A549 (cell line): ENCODE results near the gene PRAMEF1. TPM values are rescaled to one million over a fixed set of nuclear protein-coding genes. Genes with fewer than 3 reads are reported as not detected.

Experiments used
- ATAC-seq, 2 experiments: fragments of 200-7000 bp in 1 of 2; fragments of >200 bp in 1 of 2; cut with Nextera tagmentation in 1 of 2; cut with Tn5 transposase in 1 of 2; 3 replicates each; pipeline versions ENCODE4 v1.8.0 to v1.9.1; 2018 to 2020; ENCODE audit warnings: mild to moderate bottlenecking in 1 of 2, moderate library complexity in 1 of 2
- CTCF ChIA-PET: fragments of 300-600 bp; sonication (Branson Sonifier 250); formaldehyde crosslinking; extraction: SDS; loops from one replicate; lab custom pipeline; 2021; ENCODE audit warnings: antibody characterized with exemption, inconsistent platforms; lab: Yijun Ruan, JAX
- POLR2A ChIA-PET: fragments of 350-600 bp; formaldehyde crosslinking; extraction: SDS; loops from one replicate; lab custom pipeline; 2021; ENCODE audit warnings: antibody characterized with exemption, inconsistent platforms; lab: Yijun Ruan, JAX
- DNase-seq, 2 experiments: peaks; one replicate each; pipeline versions ENCODE4 v3.0.0 to v3.0.0-alpha.2; 2011 to 2016; ENCODE audit warnings: low read depth in 1 of 2, low spot score in 1 of 2
- FAIRE-seq: peaks from 2 replicates; lab custom pipeline; 2011; peaks lifted over from hg19 to GRCh38; lab: Jason Lieb, UNC
- H3K27ac ChIP-seq, 2 experiments: fragments of >200 bp; sonication (Bioruptor Twin); formaldehyde crosslinking; 3 replicates each; pipeline ENCODE4 v1.5.1; 2016 to 2017
- H3K4me1 ChIP-seq: fragments of >200 bp; sonication (Bioruptor Twin); formaldehyde crosslinking; 3 replicates; pipeline ENCODE4 v1.6.1; 2016
- H3K4me2 ChIP-seq: fragments of >200 bp; sonication (Bioruptor Twin); formaldehyde crosslinking; 3 replicates; pipeline ENCODE4 v1.6.1; 2016
- H3K4me3 ChIP-seq: fragments of >200 bp; sonication (Bioruptor Twin); formaldehyde crosslinking; 3 replicates; pipeline ENCODE4 v1.5.1; 2016
- H3K9me3 ChIP-seq: fragments of >200 bp; sonication (Bioruptor Twin); formaldehyde crosslinking; 3 replicates; pipeline ENCODE4 v1.6.1; 2016
- BHLHE40 ChIP-seq: IDR thresholded peaks from 2 replicates; pipeline ENCODE4 v1.6.1; 2012; ENCODE audit warnings: low read depth, low read length, inconsistent platforms
- CBX8 ChIP-seq: fragments of 200-600 bp; sonication (generic); IDR thresholded peaks from 2 replicates; pipeline ENCODE4 v1.6.1; 2016
- CEBPB ChIP-seq, 2 experiments: fragments of >200 bp in 1 of 2; sonication (Bioruptor Twin) in 1 of 2; formaldehyde crosslinking in 1 of 2; IDR thresholded peaks; 2 replicates each; pipeline ENCODE4 v1.6.1; 2012 to 2016
- CHD2 ChIP-seq: fragments of 150-350 bp; IDR thresholded peaks from 2 replicates; pipeline ENCODE4 v1.6.1; 2014; ENCODE audit warnings: low read length; ENCODE audit not compliant: partially characterized antibody
- EHF ChIP-seq: fragments of 250-450 bp; sonication (Bioruptor Pico); IDR thresholded peaks from 2 replicates; pipeline ENCODE4 v1.5.0; 2020; ENCODE audit warnings: mild to moderate bottlenecking
- EP300 ChIP-seq, 2 experiments: fragments of >200 bp; sonication (Bioruptor Twin); formaldehyde crosslinking; IDR thresholded peaks; 2 replicates in 1 of 2; 3 replicates in 1 of 2; pipeline ENCODE4 v1.6.1; 2016 to 2017
- FOXS1 ChIP-seq: fragments of 250-450 bp; sonication (Bioruptor Pico); IDR thresholded peaks from 2 replicates; pipeline ENCODE4 v1.5.0; 2020; ENCODE audit warnings: mild to moderate bottlenecking, moderate library complexity
- HEYL ChIP-seq: fragments of 250-450 bp; sonication (Bioruptor Pico); IDR thresholded peaks from 2 replicates; pipeline ENCODE4 v1.8.0; 2021; ENCODE audit warnings: mild to moderate bottlenecking, moderate library complexity
- HOXB5 ChIP-seq: fragments of 250-450 bp; sonication (Bioruptor Pico); IDR thresholded peaks from 2 replicates; pipeline ENCODE4 v1.5.0; 2020; ENCODE audit warnings: mild to moderate bottlenecking, moderate library complexity
- JUN ChIP-seq, 2 experiments: fragments of >200 bp; sonication (Bioruptor Twin); formaldehyde crosslinking; IDR thresholded peaks; 2 replicates in 1 of 2; 3 replicates in 1 of 2; pipeline ENCODE4 v1.6.1; 2016 to 2017
- JUNB ChIP-seq: fragments of >200 bp; sonication (Bioruptor Twin); formaldehyde crosslinking; IDR thresholded peaks from 2 replicates; pipeline ENCODE4 v1.6.1; 2016
- MAZ ChIP-seq: fragments of 150-350 bp; IDR thresholded peaks from 2 replicates; pipeline ENCODE4 v1.6.1; 2014; ENCODE audit warnings: antibody characterized with exemption, low read depth, low read length, borderline replicate concordance
- NPAS2 ChIP-seq: fragments of 250-450 bp; sonication (Bioruptor Pico); IDR thresholded peaks from 2 replicates; pipeline ENCODE4 v1.8.0; 2022; ENCODE audit warnings: mild to moderate bottlenecking, moderate library complexity, borderline replicate concordance
- POLR2A ChIP-seq: IDR thresholded peaks from 2 replicates; pipeline ENCODE4 v1.6.1; 2012; ENCODE audit warnings: mild to moderate bottlenecking, low read length
- POLR2AphosphoS2 ChIP-seq: conservative IDR thresholded peaks from 2 replicates; pipeline ENCODE4 v1.6.1; 2012; ENCODE audit warnings: low read length, improper control_type of control experiment, inconsistent platforms
- RAD21 ChIP-seq, 2 experiments: fragments of >200 bp in 1 of 2; sonication (Bioruptor Twin) in 1 of 2; formaldehyde crosslinking in 1 of 2; IDR thresholded peaks in 1 of 2; conservative IDR thresholded peaks in 1 of 2; 2 replicates in 1 of 2; 3 replicates in 1 of 2; pipeline ENCODE4 v1.6.1; 2012 to 2018; ENCODE audit warnings: inconsistent platforms in 1 of 2
- RARB ChIP-seq: fragments of 250-450 bp; sonication (Bioruptor Pico); IDR thresholded peaks from 2 replicates; pipeline ENCODE4 v1.8.0; 2021; ENCODE audit warnings: mild to moderate bottlenecking, moderate library complexity
- RCOR1 ChIP-seq: fragments of 150-350 bp; IDR thresholded peaks from 2 replicates; pipeline ENCODE4 v1.6.1; 2014; ENCODE audit warnings: antibody characterized with exemption, low read length, low read depth
- SREBF2 ChIP-seq: fragments of 450-650 bp; IDR thresholded peaks from 2 replicates; pipeline ENCODE4 v1.6.1; 2014; ENCODE audit warnings: mild to moderate bottlenecking, moderate library complexity
- TFCP2L1 ChIP-seq: fragments of 250-450 bp; sonication (Bioruptor Pico); IDR thresholded peaks from 2 replicates; pipeline ENCODE4 v1.5.0; 2021; ENCODE audit warnings: mild to moderate bottlenecking
- TP53 ChIP-seq: fragments of 250-450 bp; sonication (Bioruptor Pico); IDR thresholded peaks from 2 replicates; pipeline ENCODE4 v1.5.0; 2021; ENCODE audit warnings: mild to moderate bottlenecking, moderate library complexity
- ZSCAN20 ChIP-seq: fragments of 250-450 bp; sonication (Bioruptor Pico); IDR thresholded peaks from 2 replicates; pipeline ENCODE4 v1.8.0; 2022; ENCODE audit warnings: mild to moderate bottlenecking, moderate library complexity
- WGBS: methylation state at CpG from one replicate; pipeline ENCODE4 v1.1.6; 2017; ENCODE audit errors: missing lambda C conversion rate; 5-methylcytosine and 5-hydroxymethylcytosine counted together
- polyA plus RNA-seq, 4 experiments: library from polyadenylated mRNA; depleted of rRNA in 3 of 4; stranded (reverse); fragments of >200 nt; fragmentation: RNase III in 1 of 4; extraction: RNeasy Plus Mini Kit Qiagen cat#74134 plus additional on column Dnase treatment in 1 of 4; gene quantifications; 2 replicates in 3 of 4; 3 replicates in 1 of 4; pipeline ENCODE4 v1.2.3, GENCODE V29; 2011 to 2017
- TF ChIP-seq, protein P1 (sequence below): fragments of 200-600 bp; sonication (generic); IDR thresholded peaks from 2 replicates; pipeline ENCODE4 v1.6.1; 2016; ENCODE audit warnings: antibody characterized with exemption, mild to moderate bottlenecking, moderate library complexity
- TF ChIP-seq, protein P2 (sequence below): IDR thresholded peaks from 2 replicates; pipeline ENCODE4 v1.6.1; 2012; ENCODE audit warnings: low read depth, borderline replicate concordance

Gene PRAMEF1
- polyA plus RNA-seq, 2 of the 4 experiments (the other 2 are of a cell fraction) = not detected

DNA sequence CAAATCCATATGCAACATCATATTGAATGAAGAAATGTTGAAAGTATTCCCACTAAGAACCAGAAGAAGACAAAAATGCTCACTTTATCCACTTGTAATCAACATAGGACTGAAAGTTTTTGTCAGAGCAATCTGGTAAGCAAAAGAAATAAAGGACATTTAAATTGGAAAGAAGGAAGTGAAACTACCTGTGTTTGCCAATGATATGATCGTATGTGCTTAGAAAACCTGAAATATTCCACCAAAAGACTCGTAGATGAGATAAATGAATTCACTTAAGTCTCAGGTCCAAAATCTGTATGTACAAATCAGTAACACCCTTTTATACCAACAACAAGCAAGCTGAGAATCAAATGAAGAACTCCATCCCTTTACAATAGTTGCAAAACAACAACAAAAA lies 8.5 kb downstream of the PRAMEF1 start:
- H3K4me2 ChIP-seq = no peak overlapping the region
- no peak for DNase-seq
- ChIA-PET CTCF (no interaction called here), POLR2A (no interaction called here)
- no peak for ATAC-seq
- no peak overlapping the region for H3K4me3 ChIP-seq
- WGBS = 5% methylated on average over 2 of the region's 2 CpGs
- TF ChIP-seq POLR2A = no peak
- TF ChIP-seq HEYL (CRISPR knock-in tag) = no peak
- no peak for TF ChIP-seq JUNB
- no peak for TF ChIP-seq HOXB5 (CRISPR knock-in tag)
- TF ChIP-seq EHF (CRISPR knock-in tag) = no peak
- no peak for TF ChIP-seq POLR2AphosphoS2
- TF ChIP-seq NPAS2 (CRISPR knock-in tag) = no peak
- no peak for TF ChIP-seq TP53 (CRISPR knock-in tag)
- TF ChIP-seq MAZ = no peak
- TF ChIP-seq, protein P1, sequence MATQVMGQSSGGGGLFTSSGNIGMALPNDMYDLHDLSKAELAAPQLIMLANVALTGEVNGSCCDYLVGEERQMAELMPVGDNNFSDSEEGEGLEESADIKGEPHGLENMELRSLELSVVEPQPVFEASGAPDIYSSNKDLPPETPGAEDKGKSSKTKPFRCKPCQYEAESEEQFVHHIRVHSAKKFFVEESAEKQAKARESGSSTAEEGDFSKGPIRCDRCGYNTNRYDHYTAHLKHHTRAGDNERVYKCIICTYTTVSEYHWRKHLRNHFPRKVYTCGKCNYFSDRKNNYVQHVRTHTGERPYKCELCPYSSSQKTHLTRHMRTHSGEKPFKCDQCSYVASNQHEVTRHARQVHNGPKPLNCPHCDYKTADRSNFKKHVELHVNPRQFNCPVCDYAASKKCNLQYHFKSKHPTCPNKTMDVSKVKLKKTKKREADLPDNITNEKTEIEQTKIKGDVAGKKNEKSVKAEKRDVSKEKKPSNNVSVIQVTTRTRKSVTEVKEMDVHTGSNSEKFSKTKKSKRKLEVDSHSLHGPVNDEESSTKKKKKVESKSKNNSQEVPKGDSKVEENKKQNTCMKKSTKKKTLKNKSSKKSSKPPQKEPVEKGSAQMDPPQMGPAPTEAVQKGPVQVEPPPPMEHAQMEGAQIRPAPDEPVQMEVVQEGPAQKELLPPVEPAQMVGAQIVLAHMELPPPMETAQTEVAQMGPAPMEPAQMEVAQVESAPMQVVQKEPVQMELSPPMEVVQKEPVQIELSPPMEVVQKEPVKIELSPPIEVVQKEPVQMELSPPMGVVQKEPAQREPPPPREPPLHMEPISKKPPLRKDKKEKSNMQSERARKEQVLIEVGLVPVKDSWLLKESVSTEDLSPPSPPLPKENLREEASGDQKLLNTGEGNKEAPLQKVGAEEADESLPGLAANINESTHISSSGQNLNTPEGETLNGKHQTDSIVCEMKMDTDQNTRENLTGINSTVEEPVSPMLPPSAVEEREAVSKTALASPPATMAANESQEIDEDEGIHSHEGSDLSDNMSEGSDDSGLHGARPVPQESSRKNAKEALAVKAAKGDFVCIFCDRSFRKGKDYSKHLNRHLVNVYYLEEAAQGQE = no peak
- no peak for TF ChIP-seq CHD2
- TF ChIP-seq FOXS1 = no peak
- no peak for TF ChIP-seq RARB (CRISPR knock-in tag)
- no peak for TF ChIP-seq RCOR1
- TF ChIP-seq RAD21 (conservative IDR thresholded peaks at IDR 0.05 in 1 of 2, IDR thresholded peaks at IDR 0.05 in 1 of 2) = no peak
- TF ChIP-seq CBX8 = no peak
- TF ChIP-seq TFCP2L1 (CRISPR knock-in tag) = no peak
- no peak for TF ChIP-seq ZSCAN20 (CRISPR knock-in tag)
- H3K9me3 ChIP-seq = no peaks in the 10 kb centered on the region
- FAIRE-seq = no peak
- no peak overlapping the region for H3K27ac ChIP-seq
- H3K4me1 ChIP-seq = no peaks in the 10 kb centered on the region

DNA sequence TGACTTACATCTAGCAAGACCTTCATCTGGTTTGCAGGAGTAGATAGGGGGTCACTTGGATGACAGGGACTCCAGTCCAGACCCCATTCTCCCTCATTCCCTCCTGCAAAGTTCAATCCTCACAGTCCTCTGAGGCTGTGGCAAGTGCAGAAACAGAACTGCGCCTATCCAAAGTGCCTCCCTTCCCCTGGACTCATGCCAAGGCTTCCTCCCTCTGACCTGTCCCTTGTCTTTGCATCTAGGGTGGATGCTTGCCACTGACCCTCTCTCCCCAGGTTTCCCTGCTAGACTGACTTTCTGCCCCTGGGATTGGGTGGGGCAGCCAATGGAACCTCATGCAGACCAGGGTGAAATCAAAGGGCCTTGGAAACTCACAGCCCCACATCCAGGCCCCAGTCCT lies 18.7 kb downstream of the PRAMEF1 start:
- WGBS = 78% methylated on average over 1 of the region's 1 CpG
- ChIA-PET CTCF (no interaction called here), POLR2A (no interaction called here)
- TF ChIP-seq JUN (IDR thresholded peaks at IDR 0.05) (no peak), RCOR1 (no peak), CHD2 (no peak), EP300 (IDR thresholded peaks at IDR 0.05) (no peak), CEBPB (IDR thresholded peaks at IDR 0.05) (no peak), BHLHE40 (no peak), SREBF2 (no peak)
- TF ChIP-seq, protein P1 = no peak
- TF ChIP-seq, protein P2, sequence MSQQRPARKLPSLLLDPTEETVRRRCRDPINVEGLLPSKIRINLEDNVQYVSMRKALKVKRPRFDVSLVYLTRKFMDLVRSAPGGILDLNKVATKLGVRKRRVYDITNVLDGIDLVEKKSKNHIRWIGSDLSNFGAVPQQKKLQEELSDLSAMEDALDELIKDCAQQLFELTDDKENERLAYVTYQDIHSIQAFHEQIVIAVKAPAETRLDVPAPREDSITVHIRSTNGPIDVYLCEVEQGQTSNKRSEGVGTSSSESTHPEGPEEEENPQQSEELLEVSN = no peak
- Histone ChIP-seq H3K4me3 (no peak overlapping the region), H3K27ac (no peak overlapping the region), H3K9me3 (no peaks in the 10 kb centered on the region), H3K4me2 (no peak overlapping the region), H3K4me1 (no peaks in the 10 kb centered on the region)
- DNase-seq (no peak), FAIRE-seq (no peak), ATAC-seq (no peak)
